Forelimb muscle (tissue), 1 donor: Measurements from ENCODE around the gene DCC. TPM values are rescaled to one million over a fixed set of nuclear protein-coding genes. Genes with fewer than 3 reads are reported as not detected.
"Not testable (repeated sequence)": the region's sequence is repeated elsewhere in the genome, so short reads cannot be mapped to it uniquely, and the experiment has no call there.

Experiments
- DNase-seq: peaks from one replicate; pipeline ENCODE4 v3.0.0-alpha.2; 2013; ENCODE audit warnings: low read depth
- polyA plus RNA-seq: library from polyadenylated mRNA; unstranded; fragments of 120-200 nt; gene quantifications from one replicate; pipeline ENCODE4 v1.2.1, GENCODE V29; 2013; ENCODE audit not compliant: insufficient read length

The DCC gene
- polyA plus RNA-seq, 1 donor, result 0.09 TPM

DNA sequence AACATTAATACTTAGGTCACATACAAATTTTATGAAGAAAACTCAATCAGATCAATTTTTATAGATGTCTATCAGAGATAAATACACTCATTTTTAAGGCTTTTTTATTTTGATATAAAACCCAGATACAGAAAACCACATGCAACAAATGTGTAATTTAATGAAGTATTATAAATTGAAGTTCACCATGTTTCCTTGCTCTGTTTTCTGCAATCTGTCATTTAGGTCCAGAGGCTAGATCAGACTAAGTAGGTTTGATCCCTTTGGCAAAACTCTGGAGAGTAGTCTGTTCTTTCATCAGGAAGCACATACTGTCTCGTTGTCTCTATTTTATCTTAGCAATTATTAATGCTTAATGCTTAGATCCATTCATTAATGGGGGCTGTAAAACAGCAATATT is 1042.9 kb downstream of the DCC start:
- no peak for DNase-seq

DNA sequence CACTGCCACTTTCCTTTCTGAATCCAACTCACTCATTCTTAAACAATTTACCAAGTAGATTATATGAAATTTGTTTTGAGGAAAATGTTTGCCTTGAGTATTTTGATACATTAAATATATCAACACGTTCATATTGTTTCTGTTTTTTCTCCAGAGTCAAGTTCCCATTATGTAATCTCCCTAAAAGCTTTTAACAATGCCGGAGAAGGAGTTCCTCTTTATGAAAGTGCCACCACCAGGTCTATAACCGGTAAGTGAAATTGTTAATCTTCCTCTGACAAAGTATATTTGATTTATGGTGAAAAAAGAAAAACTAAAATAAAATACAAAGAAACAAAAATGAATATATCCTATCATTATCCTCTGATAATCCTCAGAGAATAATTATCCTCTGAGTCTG is 1045.9 kb downstream of the DCC start:
- no peak for DNase-seq

DNA sequence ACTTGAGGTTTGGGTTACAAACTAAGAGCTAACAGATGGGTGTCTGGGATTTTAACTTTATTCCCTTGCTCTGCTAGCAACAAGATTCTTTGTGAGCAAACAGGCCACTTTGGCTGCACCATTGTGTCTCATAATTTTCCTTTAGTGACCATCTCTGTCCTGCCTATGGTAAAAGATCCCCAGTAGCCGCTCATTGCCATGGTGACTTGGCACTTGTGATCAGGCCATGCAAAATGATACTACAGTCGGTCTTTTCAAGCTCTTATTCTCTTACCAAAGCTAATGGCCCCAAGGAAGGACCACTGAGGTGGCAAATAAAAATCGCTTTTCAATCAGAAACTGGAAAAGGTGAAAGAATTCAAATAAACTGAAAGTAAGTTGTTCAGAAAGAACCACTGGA is 1047.6 kb downstream of the DCC start:
- no peak for DNase-seq

DNA sequence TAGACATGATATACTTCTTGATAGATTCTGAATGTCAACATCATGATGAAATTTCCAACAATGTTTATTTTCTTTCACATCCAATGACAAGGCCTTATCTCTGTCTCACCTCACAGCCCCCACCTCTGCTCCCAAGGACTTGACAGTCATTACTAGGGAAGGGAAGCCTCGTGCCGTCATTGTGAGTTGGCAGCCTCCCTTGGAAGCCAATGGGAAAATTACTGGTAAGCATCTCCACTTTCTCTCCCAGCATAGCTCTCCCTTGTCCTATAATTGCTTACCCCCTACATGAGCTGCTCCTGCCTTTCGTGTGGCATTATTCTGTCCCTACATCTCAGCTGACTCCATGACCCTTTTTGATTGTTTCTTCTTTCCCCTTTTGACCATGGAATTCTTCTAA is 1062.7 kb downstream of the DCC start:
- DNase-seq, result no peak

DNA sequence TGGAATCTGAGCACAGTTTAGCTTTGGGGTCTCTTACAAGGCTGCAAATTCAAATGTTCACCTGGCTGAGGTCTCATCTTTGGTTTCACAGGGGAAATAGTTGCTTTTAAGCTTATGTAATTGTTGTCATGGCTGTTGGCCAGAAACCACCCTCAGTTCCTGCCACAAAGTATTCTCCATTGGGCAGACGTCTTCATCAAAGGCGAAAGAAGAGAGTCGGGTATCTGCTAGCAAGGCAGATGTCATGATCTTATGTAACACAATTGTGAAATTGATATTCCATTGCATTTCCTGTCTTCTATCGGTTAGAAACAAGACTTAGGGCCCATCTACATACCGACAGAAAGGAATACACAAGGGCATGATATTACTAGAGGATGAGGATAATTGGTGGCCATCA is 1068.3 kb downstream of the DCC start:
- no peak for DNase-seq

DNA sequence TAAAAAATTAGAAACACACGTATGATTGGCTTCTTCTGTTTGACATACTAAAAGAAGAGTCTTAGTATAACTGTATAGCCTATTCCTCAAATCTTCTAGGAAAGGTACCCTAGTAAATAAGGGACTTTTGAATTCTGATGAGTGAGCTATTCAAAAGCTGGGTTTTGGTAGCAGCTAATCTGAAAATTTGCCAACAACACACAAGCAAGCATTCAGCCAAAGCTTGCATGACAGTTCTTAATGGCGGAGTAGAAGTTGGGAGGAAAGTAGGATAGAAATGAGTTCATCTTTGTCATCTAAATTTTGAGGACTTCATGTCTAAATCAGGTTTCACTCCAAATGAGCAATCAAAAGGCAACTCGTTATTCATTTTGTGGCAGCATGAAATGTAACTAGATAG is 1071.5 kb downstream of the DCC start:
- DNase-seq, result no peak

DNA sequence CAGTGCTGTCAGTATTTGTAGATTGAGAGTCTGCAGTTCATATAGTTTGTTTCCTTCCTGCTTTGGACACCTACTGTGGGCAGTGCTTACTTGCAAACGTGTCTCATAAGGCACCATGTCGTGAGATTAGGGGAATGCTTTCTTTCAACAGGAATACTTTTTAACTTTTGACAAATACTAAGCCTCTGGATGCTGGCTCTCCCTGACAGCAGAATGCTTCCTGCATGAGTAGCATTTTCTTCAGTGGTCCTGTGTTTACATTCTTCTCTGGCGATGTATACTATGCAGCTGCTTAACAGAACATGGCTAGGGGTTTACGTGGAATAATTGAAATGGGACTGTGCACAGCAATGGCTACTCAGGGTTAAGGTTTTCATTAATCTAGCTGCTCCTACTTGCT is 1077.0 kb downstream of the DCC start:
- no peak for DNase-seq

DNA sequence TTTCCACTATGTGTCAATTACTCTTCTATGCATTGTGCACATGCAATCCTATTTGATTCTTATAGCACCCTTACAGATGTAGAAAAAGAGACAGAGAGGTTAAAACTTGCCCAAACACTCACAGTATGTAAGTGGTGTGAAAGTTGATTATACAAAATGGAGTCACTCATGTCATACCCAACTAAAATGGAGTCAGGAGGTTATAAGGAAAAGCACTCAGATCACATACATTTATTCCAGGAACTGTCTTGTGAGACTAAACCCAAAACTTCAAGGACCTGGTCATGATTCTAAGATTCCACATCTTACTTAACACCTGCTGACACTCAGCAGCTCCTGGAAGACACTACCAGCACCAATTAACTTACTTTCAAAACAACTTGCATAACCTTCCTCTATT is 1081.9 kb downstream of the DCC start:
- no peak for DNase-seq

DNA sequence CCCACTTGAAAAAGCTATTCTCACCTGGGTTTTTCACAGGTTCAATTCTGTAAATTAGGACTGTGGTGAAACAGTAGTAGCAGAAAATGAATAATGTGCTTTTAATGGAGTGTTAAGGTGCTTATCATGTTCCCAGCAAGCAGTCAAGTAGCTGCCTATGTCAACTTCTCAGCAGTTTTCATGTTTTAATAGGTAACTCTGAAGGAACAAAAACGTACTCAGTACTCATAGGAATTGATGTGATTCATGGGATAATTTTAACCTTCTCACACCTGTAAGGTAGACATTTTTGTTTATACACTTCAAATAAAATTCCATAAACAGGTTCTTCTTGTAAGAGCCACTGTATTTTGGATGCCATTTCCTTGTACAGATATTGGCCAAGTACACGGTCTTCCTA is 1082.9 kb downstream of the DCC start:
- no peak for DNase-seq

DNA sequence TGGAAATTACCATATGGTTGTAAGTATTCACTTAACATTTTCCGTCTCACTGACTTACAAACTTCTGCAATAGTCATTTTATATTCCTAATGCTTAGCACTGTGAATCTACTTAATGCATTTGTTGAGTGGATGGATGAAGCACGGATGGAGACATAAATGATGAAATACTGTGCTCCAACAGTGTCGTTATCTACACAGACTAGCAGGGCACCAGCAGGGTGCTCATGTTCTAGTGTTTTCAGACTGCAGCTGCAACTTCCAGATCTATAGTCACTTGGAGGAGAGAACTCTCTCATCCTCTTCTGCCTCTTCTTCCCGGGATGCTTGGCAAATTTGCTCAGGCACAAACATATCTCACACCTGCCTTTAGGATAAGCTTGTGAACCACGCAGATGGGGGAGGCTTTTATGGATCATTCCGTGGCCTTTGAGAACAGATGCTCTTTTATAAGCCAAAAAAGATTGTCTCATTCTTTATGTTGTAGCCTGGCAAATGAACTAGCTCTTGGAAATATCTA is 1086.7 kb downstream of the DCC start:
- DNase-seq, result no peak

DNA sequence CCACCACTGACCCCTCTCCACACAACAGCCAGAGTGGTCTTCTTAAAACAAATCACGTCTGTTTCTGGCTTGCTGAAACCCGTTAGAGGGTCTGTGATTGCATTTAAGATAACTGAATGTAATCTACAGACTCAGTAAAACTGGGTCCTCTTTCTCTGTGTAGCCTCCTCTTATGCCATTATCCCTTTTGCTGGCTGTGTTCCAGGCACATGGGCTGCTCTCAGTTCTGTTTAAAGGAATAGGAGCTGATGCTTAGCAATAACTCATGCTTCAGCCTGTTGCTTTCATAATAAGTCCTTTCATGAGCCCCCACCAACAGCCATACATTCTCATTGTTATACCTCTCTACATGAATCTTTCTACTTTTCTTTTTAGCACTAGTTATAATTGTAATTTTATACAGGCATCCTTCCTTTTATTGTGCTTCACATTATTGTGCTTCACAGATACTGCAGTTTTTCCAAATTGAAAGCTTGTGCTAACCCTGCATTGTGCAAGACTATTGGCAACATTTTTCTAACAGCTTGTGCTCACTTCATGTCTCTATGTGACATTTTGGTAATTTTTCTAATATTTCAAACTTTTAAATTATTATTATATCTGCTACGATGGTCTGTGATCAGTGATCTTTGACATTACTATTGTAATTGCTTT is 1101.9 kb downstream of the DCC start:
- no peak for DNase-seq

DNA sequence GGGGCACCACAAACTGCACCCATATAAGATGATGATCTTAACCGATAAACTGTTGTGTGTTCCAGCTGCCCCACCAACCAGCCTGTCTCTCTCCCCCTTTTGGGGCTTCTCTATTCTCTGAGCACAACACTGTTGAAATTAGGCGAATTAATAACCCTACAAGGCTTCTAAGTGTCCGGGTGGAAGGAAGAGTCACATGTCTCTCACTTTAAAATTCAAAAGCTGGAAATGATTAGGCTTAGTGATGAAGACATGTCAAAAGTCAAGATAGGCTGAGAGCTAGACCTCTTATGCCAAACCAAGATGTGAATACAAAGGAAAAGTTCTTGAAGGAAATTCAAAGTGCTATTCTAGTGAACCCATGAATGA is 1102.4 kb downstream of the DCC start:
- DNase-seq, result no peak

DNA sequence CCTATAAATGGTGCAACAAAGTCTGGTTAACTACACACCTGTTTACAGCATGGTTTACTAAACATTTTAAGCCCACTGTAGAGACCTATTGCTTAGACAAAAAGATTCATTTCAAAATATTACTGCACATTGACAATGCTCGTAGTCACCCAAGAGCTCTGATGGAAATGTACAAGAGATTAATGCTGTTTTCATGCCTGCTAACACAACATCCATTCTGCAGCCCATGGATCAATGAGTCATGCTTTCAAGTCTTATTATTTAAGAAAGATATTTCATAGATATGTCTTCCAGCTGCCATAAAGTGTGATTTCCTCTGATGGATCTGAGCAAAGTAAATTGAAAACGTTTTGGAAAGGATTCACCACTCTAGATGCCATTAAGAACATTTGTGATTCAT is 1103.3 kb downstream of the DCC start:
- no peak for DNase-seq

DNA sequence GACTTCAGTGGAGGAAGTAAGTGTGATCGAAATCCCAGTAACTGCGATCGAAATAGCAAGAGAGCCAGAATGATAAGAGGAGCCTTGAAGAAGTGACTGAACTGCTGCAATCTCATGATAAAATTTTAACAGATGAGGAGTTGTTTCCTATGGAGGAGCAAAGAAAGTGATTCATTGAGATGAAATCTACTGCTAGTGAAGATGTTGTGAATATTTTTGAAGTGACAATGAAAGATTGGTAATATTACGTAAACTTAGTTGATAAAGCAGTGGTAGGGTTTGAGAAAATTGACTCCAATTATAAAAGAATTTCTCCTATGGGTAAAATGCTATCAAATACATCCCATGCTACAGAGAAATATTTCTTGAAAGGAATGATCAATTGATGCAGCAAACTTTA is 1103.8 kb downstream of the DCC start:
- no peak for DNase-seq

DNA sequence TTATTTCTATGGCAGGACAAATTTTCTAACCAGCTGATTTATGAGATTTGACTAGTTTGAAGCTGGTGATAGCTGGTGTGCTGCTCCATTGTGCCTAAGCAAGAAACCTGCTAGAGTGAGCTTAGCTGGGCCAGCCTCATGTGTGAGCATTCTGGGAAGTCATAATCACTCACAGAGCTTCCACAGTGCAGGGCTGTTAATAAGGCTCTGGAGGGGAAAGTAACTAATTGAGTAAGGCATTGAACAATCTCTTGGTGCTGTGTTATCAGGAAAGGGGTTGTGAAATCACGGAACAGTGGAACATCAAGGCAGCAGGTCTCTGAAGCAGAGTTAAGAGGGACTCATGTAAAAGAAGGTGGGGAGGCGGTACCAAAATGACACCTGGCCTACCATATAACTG is 1111.9 kb downstream of the DCC start:
- DNase-seq, result no peak

DNA sequence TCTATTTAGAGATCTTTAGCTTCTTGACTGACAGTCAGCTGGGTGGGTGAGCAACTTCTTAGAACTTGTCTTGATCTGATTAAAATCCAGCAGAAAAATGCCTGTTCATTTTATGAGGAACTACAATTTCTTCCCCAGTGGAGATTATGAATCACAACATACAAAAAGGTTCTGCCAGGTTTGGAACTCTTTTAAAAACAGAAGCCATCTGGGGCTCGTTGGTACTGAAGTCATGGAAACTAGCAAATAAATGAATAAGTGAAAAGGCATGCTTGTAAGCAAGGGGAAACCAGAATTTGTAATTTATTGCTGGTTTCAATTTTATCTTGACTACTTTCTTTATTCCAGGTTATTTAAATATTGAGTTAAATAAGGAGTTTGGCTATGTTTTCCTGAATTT is 1117.1 kb downstream of the DCC start:
- DNase-seq, result no peak

DNA sequence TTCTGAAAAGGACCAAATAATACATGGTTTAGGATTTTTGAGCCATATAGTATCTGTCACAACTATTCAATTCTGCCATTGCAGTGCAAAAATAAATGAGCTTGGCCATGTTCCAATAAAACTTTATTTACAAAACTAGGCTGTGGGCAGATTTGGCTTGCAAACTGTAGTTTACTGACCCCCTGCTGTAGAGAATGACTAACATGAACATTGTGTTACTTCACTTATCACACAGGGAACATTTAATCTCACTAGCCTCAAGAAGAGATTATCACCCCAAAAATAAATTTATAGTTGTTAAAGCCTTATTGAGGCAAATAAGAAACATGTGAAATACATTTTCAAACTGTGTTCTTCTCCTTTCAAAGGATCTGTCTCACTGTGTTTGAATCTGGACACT is 1118.3 kb downstream of the DCC start:
- DNase-seq, result no peak

DNA sequence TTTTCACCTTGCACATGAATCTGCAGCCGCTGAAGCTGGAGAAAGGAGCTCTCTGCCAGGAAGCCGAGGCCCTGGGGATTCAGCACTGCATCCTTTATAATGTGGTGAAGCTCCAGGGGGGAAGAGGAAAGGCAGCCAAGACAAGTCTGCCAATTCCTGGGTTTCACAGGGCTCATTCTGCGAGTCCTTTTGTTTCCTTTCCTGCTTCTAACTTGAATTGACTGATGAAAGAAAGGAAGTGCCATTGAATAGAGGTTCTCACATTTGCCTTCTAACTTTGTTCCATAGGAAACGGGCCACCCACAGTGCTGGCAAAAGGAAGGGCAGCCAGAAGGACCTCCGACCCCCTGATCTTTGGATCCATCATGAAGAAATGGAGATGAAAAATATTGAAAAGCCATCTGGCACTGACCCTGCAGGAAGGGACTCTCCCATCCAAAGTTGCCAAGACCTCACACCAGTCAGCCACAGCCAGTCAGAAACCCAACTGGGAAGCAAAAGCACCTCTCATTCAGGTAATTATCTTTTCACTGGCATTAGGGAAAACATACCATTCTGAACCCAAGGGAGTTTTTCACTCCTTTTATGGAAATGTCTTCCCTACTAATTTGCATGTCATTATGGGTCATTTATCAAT is 1119.1 kb downstream of the DCC start:
- DNase-seq, result no peak

DNA sequence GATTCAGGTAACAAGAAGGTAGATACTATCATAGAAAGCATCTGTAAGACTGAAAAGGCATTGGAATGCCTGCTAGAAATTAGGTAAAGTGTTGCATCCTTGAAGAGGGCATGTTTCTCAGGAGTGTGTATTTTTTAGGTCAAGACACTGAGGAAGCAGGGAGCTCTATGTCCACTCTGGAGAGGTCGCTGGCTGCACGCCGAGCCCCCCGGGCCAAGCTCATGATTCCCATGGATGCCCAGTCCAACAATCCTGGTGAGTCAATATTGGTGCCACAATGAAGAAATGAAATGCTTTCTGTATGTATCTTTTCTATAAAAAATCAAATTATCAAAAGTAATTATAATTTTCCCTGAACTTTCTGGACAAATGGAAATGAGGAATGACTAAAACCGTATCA is 1127.8 kb downstream of the DCC start:
- no peak for DNase-seq

DNA sequence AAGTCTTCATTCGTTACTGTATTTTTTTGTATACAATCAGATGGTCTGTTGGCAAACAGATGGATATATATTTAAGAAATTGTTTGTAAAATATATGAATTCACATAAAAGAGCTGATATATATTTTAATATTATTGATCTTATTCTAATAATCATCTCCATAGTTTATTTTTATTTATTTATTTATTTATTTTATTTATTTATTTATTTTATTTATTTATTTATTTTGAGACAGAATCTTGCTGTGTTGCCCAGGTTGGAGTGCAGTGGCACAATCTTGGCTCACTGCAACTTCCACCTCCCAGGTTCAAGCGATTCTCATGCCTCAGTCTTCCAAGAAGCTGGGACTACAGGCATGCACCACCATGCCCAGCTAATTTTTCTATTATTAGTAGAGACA is 1128.2 kb downstream of the DCC start:
- DNase-seq, result not testable (repeated sequence)

DNA sequence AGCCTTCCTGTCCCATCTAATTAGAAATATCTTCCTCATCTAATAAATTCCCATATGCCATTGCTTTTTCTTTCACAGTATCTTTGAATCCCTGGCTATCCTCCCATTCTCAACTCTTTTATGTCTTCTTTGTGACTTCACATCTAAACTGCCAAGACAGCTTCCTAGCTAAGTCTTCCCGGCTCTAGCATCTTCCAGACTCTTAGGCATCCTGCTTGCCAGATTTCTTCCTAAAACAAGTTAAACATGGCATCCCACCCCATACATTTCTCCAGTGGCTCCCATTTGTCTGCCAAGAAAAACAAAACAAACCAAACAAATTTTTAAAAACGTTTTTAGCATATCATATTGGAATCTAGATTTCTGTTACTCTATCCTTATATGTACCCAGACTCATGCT is 1132.5 kb downstream of the DCC start:
- no peak for DNase-seq

DNA sequence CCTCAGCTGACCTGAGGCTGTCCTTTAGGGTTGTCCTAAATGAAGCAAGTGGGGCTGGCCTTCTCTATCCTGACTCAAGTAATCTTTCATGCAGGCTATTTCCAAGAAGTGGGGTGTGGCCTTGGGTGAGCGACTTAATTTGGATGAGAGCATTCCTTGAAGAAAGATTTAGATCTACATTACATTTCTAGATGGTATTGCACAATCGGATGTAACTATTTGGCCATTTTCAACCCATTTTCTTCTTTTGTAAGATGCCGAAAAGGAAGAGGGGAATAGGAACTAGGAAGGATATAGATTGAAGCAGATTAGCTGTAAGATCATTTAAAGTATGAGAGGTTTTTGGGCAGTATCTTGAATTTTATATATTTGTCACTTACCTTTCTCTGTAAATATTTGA is 1138.2 kb downstream of the DCC start:
- no peak for DNase-seq

DNA sequence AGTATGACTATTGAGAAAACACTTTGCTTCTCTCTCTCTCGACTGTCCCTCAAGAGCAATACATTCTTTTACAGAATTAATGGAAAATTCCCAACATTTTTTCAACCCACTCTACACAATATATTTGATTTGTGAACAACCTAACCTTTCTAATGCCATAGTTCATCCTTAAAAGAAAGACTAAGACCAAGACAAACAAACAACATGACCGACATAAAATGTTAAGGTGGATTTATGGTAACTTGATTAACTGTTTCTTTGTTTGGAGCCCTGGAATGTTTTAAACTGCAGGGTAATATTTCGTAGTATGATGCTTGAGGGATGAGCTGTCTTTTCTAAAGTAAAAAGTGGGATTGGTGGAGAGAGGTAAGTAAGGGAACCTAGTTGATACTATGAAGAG is 1146.3 kb downstream of the DCC start:
- no peak for DNase-seq

DNA sequence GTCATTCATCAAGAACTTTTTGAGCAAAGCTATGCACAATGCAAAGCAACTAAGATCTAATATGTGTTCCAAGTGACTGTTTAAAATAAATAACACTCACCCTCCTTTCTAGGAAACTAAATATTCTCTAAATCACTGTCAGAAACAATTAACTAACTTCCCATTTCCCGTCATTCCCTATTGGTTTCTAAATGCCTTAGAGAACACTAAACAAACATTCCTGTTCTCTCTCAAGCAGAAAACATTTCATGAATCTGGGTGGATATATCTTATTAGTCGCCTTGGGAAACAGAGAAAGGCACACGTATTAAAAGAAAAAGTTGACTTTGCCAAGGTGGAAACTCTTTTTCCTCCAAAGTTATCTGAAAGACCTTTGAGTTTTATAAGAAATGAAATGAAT is 1149.3 kb downstream of the DCC start:
- DNase-seq, result no peak
